Measurements from ENCODE around the gene ABHD13.
"Not testable (repeated sequence)": the region's sequence is repeated elsewhere in the genome, so short reads cannot be mapped to it uniquely, and the experiment has no call there.

Gene ABHD13

GRCh38 chr13:108225440-108225839 lies 7.2 kb downstream of the ABHD13 start:
- no peak for DNase-seq

- no peak for DNase-seq
Observed at GRCh38 chr13:108226184-108226583, 8.0 kb downstream of the ABHD13 start.

GRCh38 chr13:108227651-108228272 lies 9.6 kb downstream of the ABHD13 start:
- no peak for DNase-seq

GRCh38 chr13:108230377-108230776 lies 12.2 kb downstream of the ABHD13 start:
- DNase-seq, result no peak

- DNase-seq, result no peak
Observed at GRCh38 chr13:108249150-108249549, 31.0 kb downstream of the ABHD13 start.

GRCh38 chr13:108257248-108257647 lies 39.1 kb downstream of the ABHD13 start:
- DNase-seq, result no peak

- no peak for DNase-seq
Observed at GRCh38 chr13:108263621-108264355, 45.6 kb downstream of the ABHD13 start.

- no peak for DNase-seq
Observed at GRCh38 chr13:108266321-108266990, 48.3 kb downstream of the ABHD13 start.

GRCh38 chr13:108267347-108267746 lies 49.2 kb downstream of the ABHD13 start:
- no peak for DNase-seq

GRCh38 chr13:108267855-108268254 lies 49.7 kb downstream of the ABHD13 start:
- not testable (repeated sequence) for DNase-seq

- no peak for DNase-seq
Observed at GRCh38 chr13:108268466-108269112, 50.4 kb downstream of the ABHD13 start.

GRCh38 chr13:108269601-108270328 lies 51.6 kb downstream of the ABHD13 start, which contains the start of gene TNFSF13B:
TNFSF13B (plus strand) TSS chr13:108269718; CDS start chr13:108269896, 178 bp downstream.
- DNase-seq, result no peak

- no peak for DNase-seq
Observed at GRCh38 chr13:108270442-108270841, 52.2 kb downstream of the ABHD13 start.

GRCh38 chr13:108272333-108272732 lies 54.1 kb downstream of the ABHD13 start:
- DNase-seq, result no peak

- DNase-seq, result no peak
Observed at GRCh38 chr13:108273429-108274118, 55.4 kb downstream of the ABHD13 start.

GRCh38 chr13:108274718-108275117 lies 56.5 kb downstream of the ABHD13 start:
- DNase-seq, result no peak

GRCh38 chr13:108276060-108276459 lies 57.9 kb downstream of the ABHD13 start:
- no peak for DNase-seq

GRCh38 chr13:108278466-108278865 lies 60.3 kb downstream of the ABHD13 start:
- no peak for DNase-seq

GRCh38 chr13:108281901-108282300 lies 63.7 kb downstream of the ABHD13 start:
- DNase-seq, result no peak

- no peak for DNase-seq
Observed at GRCh38 chr13:108283110-108283509, 64.9 kb downstream of the ABHD13 start.

All from NCI-H2107 (cell line).